Measurements from ENCODE around the gene NPLOC4. TPM values are rescaled to one million over a fixed set of nuclear protein-coding genes. Genes with fewer than 3 reads are reported as not detected.

NPLOC4 gene
- total RNA-seq, 1 experiment from 2014 or later, result 93.9 TPM

DNA sequence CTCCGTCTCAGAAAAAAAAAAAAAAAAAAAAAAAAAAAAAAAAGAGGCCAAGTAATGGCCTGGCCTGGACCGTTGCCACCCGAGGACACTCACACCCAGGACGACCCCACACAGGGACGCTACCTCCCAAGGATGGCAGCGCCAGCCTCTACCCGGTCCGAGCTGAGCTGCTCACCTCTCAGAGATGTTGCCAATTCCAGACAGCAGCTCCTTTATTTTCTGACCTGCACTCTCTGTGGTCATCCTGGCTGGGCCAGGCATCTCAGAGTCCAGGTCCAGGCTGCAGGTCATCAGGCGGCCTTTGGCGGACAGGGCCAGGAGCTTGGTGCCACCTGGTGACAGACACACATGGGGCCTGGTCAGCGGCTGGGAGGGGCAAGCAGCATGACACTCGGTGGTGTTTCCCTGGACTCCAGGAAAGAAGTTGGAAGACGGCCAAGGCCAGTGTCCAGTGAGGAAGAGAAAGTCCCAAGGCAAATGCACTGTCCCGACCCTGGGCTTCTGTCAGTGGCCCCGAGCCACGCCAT lies 87.8 kb downstream of the NPLOC4 start:
- no peak for DNase-seq (ENCODE audit: low spot score)

DNA sequence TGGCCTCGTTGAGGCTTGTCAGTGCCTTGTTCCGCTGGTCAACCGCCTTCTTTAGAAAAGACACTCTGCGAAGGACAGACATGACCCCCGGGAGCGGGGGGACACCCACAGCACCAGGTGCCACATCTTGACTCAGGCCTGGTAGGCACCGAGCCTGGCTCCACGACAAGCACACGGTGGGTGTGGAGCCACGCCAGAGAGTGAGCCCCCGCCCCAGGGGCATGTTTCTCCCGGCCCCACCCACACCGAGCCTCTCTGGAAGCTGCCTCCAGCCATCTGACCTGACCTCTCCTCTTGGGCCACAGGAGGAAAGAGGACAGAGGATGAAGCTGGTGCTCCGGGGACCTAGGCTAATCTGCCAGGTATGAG lies 89.3 kb downstream of the NPLOC4 start:
- no peak for DNase-seq (ENCODE audit: low spot score)

- no peak for DNase-seq (ENCODE audit: low spot score)
These were observed 89.9 kb downstream of the NPLOC4 start for GRCh38 chr17:81546906-81547613.

GRCh38 chr17:81545160-81545949 lies 91.6 kb downstream of the NPLOC4 start:
- DNase-seq (ENCODE audit: low spot score), result no peak

GRCh38 chr17:81544281-81544974 lies 92.5 kb downstream of the NPLOC4 start:
- DNase-seq (ENCODE audit: low spot score), result no peak

- no peak for DNase-seq (ENCODE audit: low spot score)
These were observed 93.2 kb downstream of the NPLOC4 start for GRCh38 chr17:81543756-81544155.

GRCh38 chr17:81543339-81543675 lies 93.6 kb downstream of the NPLOC4 start:
- DNase-seq (ENCODE audit: low spot score), result no peak

- no peak for DNase-seq (ENCODE audit: low spot score)
These were observed 94.2 kb downstream of the NPLOC4 start for GRCh38 chr17:81542431-81543338.

- DNase-seq (ENCODE audit: low spot score), result no peak
These were observed 95.8 kb downstream of the NPLOC4 start for GRCh38 chr17:81541123-81541522.

DNA sequence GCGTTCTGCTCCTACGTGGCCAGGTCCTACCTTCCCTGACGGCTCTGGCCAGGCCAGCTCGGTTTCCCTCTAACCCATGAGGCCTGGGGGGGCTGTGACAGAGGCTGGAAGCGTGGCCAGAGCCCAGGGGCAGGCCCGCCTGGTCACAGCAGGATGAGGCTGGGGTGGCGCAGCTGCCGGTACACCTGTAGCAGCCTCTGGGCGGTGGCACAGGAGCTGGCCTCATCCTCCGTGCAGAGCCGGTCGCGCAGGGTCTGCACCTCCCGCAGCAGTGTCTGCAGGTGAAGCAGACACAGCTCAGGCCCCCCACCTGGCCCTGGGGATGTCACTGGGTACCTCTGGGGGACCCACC lies 96.3 kb downstream of the NPLOC4 start:
- DNase-seq (ENCODE audit: low spot score), result no peak

- no peak for DNase-seq (ENCODE audit: low spot score)
These were observed 96.8 kb downstream of the NPLOC4 start for GRCh38 chr17:81539961-81540675.

DNA sequence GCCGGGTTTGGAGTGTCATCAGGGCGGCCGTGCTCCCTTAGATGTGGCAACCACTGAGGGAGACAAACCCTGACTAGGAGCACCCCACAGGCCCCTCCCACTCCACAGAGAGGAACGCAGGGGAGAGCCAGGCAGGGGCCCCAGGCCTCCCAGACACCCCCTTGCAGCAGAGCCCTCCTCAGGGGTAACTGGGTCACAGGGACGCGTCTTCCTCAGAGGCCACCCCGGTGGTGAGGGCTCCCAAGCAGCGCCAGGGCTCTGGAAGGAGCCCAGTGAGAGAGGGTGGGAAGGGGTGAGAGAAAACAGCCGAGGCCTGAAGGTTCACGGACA lies 97.4 kb downstream of the NPLOC4 start:
- DNase-seq (ENCODE audit: low spot score), result no peak

GRCh38 chr17:81538651-81539570 lies 98.0 kb downstream of the NPLOC4 start:
- DNase-seq (ENCODE audit: low spot score), result no peak

DNA sequence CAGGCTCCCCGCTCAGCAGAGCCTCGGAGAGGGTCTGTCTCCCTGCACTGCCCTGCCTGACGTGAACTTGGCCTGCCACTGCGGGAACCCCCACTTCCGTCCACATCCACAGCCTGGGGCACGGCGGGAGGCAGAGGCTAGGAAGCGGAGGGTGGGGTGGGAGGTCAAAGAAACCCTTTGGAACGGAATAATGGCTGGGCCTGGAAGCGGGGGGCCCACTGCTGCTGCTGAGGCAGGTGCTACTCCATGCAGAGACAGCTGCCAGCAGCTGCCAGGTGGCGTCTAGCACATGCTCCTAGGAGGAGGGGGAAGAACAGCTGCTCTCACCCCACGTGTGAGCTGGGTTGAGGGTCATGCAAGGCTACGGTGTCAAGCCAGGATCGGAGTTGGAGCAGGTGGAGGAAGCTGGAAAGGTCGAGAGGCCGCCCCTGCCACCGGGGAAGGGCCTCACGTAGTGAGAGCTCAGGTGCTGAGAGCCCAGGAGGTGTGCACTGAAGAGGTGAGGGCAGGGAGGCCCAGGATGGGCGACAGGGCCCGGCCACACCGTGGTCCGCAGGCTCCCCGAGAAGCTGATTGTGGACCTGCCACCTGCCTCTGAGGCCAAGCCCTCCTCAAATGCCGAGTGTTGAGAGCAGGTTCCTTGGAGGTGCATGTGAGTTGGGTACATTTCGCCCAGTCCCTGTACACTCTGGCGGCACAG lies 98.9 kb downstream of the NPLOC4 start:
- no peak for DNase-seq (ENCODE audit: low spot score)

- no peak for DNase-seq (ENCODE audit: low spot score)
These were observed 99.5 kb downstream of the NPLOC4 start for GRCh38 chr17:81537343-81537855.

GRCh38 chr17:81536299-81537290 lies 100.3 kb downstream of the NPLOC4 start:
- DNase-seq (ENCODE audit: low spot score), result no peak

DNA sequence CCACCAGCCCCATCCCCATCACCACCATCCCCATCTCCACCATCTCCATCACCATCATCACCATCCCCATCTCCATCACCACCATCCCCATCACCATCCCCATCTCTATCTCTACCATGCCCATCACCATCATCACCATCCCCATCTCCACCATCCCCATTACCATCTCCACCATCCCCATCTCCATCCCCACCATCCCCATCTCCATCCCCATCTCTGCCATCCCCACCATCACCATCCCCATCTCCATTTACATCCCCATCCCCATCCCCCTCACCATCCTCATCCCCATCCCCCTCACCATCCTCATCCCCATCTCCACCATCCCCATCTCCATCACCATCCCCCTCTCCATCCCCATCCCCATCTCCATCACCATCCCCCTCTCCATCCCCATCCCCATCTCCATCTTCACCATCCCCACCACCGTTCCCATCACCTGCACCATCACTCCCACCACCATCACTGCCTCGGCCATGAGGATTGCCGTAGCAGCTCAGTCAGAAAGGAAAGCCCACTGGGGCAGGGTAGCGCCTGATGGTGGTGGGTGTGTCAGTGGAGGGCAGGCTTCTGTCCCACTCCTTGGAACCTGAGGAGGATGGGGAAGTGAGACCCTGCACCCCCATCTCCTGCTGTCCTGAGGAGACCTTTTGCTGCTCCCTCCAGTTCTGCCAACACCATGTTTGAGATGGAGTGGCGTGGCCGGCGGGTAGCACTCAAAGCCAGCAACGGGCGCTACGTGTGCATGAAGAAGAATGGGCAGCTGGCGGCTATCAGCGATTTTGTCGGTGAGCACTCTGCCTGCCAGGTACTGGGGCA lies 101.2 kb downstream of the NPLOC4 start:
- no peak for DNase-seq (ENCODE audit: low spot score)

Data from A172 (cell line).